Loucy (cell line): ENCODE measurements around the gene FOXC1.

Experiments used
- EZH2phosphoT487 ChIP-seq: fragments of 200-600 bp; IDR thresholded peaks from 2 replicates; pipeline ENCODE4 v1.6.1; 2018; ENCODE audit warnings: antibody characterized with exemption, mild to moderate bottlenecking, moderate library complexity, borderline replicate concordance
- TF ChIP-seq, protein P1 (sequence below): fragments of 200-600 bp; sonication (generic); conservative IDR thresholded peaks from 2 replicates; pipeline ENCODE4 v1.5.1; 2014; ENCODE audit warnings: mild to moderate bottlenecking, antibody characterized with exemption, low read length

DNA sequence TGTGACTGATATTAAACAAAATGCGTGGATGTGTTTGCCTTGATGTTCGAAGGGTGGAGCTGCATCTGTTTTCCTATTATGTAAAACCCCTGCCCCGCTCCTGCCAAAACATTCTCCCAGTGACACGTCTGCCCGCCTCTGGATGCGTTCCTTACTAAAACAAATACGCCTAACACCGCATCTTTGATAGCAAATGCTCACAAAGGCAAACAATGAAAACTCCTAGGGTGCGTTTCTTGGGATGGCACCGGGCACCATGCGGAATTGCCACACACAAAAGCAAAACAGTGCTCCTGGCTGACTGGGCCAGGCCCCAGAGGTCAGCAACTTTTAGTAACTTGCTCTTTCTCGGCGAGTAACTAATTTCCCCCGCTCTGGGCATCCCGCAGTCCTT, 9.0 kb upstream of the FOXC1 start:
- TF ChIP-seq, protein P1, sequence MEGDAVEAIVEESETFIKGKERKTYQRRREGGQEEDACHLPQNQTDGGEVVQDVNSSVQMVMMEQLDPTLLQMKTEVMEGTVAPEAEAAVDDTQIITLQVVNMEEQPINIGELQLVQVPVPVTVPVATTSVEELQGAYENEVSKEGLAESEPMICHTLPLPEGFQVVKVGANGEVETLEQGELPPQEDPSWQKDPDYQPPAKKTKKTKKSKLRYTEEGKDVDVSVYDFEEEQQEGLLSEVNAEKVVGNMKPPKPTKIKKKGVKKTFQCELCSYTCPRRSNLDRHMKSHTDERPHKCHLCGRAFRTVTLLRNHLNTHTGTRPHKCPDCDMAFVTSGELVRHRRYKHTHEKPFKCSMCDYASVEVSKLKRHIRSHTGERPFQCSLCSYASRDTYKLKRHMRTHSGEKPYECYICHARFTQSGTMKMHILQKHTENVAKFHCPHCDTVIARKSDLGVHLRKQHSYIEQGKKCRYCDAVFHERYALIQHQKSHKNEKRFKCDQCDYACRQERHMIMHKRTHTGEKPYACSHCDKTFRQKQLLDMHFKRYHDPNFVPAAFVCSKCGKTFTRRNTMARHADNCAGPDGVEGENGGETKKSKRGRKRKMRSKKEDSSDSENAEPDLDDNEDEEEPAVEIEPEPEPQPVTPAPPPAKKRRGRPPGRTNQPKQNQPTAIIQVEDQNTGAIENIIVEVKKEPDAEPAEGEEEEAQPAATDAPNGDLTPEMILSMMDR: no peak
- TF ChIP-seq EZH2phosphoT487: no peak
